Measurements from ENCODE around the gene SLC25A6.

Gene SLC25A6

DNA sequence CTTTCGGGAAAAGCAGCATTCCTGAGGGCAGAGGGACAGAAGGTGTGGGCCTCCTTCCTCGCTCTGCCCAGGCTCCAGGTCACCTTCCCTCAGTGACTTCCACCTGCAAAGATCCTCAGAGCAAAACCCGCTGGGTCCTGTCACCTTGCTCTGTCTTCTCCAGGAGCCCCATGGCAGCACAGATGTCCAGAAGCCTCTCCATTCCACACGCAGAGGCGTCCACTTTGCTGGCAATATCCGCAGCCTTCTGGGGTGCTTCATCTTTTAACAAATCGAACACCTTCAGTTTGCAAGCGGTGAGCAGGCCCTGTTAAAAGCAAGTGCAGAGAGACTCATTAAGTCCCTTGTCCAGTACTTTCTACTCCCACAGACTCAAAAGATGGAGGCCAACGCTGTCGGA, 33.5 kb upstream of the SLC25A6 start:
- TF ChIP-seq, protein P1, sequence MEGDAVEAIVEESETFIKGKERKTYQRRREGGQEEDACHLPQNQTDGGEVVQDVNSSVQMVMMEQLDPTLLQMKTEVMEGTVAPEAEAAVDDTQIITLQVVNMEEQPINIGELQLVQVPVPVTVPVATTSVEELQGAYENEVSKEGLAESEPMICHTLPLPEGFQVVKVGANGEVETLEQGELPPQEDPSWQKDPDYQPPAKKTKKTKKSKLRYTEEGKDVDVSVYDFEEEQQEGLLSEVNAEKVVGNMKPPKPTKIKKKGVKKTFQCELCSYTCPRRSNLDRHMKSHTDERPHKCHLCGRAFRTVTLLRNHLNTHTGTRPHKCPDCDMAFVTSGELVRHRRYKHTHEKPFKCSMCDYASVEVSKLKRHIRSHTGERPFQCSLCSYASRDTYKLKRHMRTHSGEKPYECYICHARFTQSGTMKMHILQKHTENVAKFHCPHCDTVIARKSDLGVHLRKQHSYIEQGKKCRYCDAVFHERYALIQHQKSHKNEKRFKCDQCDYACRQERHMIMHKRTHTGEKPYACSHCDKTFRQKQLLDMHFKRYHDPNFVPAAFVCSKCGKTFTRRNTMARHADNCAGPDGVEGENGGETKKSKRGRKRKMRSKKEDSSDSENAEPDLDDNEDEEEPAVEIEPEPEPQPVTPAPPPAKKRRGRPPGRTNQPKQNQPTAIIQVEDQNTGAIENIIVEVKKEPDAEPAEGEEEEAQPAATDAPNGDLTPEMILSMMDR (IDR thresholded peaks at IDR 0.05; ENCODE audit: extremely low read depth, missing control alignments), result no peak
- DNase-seq (ENCODE audit: low spot score), result no peak

DNA sequence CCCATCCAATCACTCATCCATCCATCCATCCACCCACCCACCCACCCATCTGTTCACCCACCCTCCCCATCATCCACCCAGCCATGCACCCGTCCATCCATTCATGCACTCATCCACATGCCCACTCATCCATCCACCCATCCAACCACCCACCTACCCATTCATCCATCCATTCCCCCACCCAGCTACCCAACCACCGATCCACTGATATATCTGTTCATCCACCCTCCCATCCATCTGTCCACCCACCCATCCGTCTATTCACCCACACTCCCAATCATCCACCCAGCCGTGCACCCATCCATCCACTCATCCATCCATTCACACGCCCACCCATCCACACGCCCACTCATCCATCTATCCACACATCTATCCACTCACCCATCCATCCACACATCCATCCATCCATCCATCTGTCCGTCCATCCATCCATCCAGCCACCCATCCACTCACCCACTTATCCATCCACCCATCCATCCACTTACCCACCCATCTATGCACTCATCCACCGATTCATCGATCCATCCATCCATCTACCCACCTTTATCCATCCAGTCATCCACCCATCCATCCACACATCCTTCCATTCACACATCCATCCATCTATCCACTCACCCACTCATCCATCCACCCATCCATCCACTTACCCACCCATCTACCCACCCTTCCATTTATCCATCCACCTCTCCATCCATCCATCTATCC, 32.4 kb upstream of the SLC25A6 start:
- TF ChIP-seq, protein P1 (IDR thresholded peaks at IDR 0.05; ENCODE audit: extremely low read depth, missing control alignments), result no peak
- DNase-seq (ENCODE audit: low spot score), result no peak

DNA sequence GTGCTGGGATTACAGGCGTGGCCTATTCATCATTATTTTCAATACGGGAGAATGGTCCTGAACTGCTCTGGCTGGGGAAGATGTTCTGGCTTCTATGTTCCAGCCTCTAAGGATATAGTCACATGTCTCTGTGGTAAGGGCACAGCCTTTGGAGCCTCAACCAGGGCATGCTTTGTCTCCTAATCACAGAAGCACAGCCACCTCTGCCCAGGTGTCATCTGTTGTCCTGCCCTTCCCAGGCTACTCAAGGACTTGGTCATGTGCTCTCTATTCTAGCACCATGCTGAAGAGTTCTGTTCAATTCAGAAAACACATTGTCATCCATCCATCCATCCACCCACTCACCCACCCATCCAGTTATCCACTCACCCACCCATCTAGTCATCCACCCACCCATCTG, 31.3 kb upstream of the SLC25A6 start:
- DNase-seq (ENCODE audit: low spot score), result no peak
- TF ChIP-seq, protein P1 (IDR thresholded peaks at IDR 0.05; ENCODE audit: extremely low read depth, missing control alignments), result no peak

DNA sequence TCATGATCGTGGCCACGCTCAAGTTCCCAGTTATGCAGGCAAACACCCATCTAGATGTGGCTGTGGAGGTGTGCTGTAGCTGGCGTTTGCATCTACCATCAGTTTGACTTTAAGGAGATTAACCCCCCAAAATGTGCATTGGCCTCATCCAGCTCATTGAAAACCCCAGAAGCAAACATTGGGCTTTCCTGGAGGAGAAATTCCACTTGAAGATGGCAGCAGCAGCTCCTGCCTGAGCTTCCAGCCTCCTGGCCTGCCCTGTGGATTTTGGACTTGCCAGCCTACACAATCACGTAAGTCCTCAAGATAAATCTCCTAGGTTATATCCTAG, 30.2 kb upstream of the SLC25A6 start:
- no peak for DNase-seq (ENCODE audit: low spot score)
- TF ChIP-seq, protein P1 (IDR thresholded peaks at IDR 0.05; ENCODE audit: extremely low read depth, missing control alignments), result no peak

DNA sequence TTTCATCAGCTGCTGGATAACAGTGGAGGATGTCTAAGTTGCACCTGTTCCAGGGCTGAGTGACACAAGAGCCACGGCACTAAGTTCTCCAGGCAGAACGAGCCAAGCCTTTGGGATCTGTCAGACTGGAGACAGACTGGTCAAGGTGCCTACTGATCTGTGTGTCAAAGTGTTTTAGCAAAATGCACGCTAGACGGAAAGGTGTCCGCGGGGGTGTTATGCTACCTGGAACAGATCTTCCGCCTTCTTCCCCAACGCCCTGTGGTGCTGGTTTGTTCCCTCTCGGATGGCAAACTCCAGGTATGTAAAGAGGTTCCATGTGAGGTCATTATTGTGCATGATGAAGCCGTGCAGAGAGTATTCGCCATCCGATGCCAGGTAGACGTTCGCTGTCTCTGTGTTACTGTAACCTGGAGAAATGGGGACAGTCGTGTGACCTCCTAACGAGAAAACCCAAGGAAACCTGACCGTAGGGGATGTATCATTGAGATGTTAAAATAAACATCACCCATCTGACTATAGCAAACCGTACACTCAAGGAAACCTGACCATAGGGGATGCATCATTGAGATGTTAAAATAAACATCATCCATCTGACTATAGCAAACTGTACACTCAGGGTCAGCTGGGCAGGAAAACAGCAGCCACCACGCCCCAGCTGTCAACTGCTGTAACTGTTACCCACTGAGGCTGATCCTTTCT, 29.7 kb upstream of the SLC25A6 start:
- TF ChIP-seq, protein P1 (IDR thresholded peaks at IDR 0.05; ENCODE audit: extremely low read depth, missing control alignments), result no peak
- DNase-seq (ENCODE audit: low spot score), result no peak

DNA sequence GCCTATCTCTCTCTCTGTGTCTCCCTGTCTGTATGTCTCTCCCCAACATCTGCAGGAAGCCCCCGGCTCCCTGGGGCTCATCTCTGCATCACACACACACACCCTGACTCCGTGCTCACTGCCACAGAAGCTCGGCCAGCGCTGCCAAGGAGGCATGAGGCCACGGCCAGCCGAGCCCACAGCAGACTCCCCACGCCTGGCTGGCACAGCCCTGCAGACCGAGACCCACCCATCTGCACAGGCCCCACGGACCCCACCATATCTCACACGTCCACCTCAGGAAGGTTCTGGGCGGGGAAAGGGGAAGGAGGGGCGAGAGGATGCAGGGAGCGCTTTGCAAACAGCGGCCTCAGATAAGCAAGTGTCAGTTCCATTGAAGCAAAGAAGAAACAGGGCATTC, 28.5 kb upstream of the SLC25A6 start:
- TF ChIP-seq, protein P1 (IDR thresholded peaks at IDR 0.05; ENCODE audit: extremely low read depth, missing control alignments), result no peak
- no peak for DNase-seq (ENCODE audit: low spot score)

DNA sequence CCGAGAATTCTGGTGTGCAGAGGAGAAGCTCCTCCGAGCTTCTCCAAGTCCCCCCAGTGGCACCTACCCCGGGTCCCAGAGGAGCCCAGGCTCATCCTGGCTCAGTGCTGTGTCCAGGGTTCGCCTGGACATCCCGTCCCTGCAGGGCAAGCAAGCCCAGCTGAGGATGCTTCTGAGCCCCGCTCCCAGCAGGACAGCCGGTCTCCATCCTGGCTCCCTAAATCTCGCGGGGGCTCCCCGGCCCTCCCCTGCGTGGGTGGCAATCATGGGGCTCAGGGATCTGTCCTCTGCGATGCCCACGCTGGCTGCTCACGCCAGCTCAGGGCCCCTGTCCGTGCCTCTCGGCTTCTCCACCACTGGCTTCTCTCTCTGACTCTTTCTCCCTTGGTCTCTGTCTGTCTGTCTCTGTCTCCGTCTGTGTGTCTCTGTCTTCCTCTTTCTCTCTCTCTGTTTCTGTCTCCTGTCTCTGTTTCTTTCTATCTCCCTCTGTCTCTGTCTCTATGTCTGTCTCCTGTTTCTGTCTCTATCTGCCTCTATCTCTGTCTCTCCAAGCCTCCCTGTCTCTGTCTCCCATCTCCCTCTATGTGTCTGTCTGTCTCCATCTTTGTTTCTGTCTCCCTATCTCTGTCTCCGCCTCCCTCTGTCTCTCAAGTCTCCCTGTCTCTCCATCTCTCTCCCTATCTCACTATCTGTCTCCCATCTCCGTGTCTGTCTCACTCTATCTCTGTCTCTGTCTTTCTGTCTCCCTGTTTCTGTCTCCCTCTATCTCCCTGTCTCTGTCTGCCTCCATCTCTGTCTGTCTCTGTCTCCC, 27.8 kb upstream of the SLC25A6 start:
- no peak for DNase-seq (ENCODE audit: low spot score)
- TF ChIP-seq, protein P1 (IDR thresholded peaks at IDR 0.05; ENCODE audit: extremely low read depth, missing control alignments), result no peak
